HCT116 (cell line): Measurements from ENCODE around the gene LHPP. TPM values are rescaled to one million over a fixed set of nuclear protein-coding genes. Genes with fewer than 3 reads are reported as not detected.

Source experiments
- ATAC-seq: fragments of 200-7000 bp; cut with Tn5 transposase; 2 replicates; pipeline ENCODE4 v1.9.1; 2020; ENCODE audit warnings: mild to moderate bottlenecking, moderate library complexity
- BruUV-seq: library from RNA; stranded (reverse); fragments of 400-500 nt; replicated peaks from 2 replicates; lab custom pipeline; 2021; lab: Mats Ljungman, UMichigan
- CTCF ChIA-PET: fragments of 300-600 bp; sonication (Branson Sonifier 250); formaldehyde crosslinking; loops from one replicate; lab custom pipeline; 2021; ENCODE audit warnings: antibody characterized with exemption; lab: Charles Lee
- POLR2A ChIA-PET: fragments of 300-600, 350-600 bp; sonication (Branson Sonifier 250); formaldehyde crosslinking; loops from one replicate; lab custom pipeline; 2021; ENCODE audit warnings: antibody characterized with exemption; lab: Charles Lee
- RAD21 ChIA-PET, 2 experiments: fragments of 300-600 bp; sonication (Branson Sonifier 250); formaldehyde crosslinking; loops; one replicate each; lab custom pipeline; 2023; ENCODE audit warnings: low total read pairs in 2 of 2; ENCODE audit not compliant: uncharacterized antibody in 2 of 2, unreplicated experiment in 2 of 2, low non-redundant PET in 1 of 2; lab: Charles Lee
- DNase-seq: peaks from one replicate; pipeline ENCODE4 v3.0.0-alpha.2; 2010; ENCODE audit warnings: low read depth, low spot score
- H2AFZ ChIP-seq: fragments of 200-600 bp; shearing (Covaris generic), sonication (generic); 2 replicates; pipeline ENCODE4 v1.6.1; 2017; ENCODE audit warnings: low read depth, mixed run types, mixed read lengths, antibody characterized with exemption, low read length; ENCODE audit not compliant: poor library complexity, severe bottlenecking
- H3K27ac ChIP-seq: 2 replicates; pipeline ENCODE4 v1.5.1; 2012; ENCODE audit warnings: low read depth, low read length
- H3K27me3 ChIP-seq: fragments of 200-600 bp; sonication (generic); 2 replicates; pipeline ENCODE4 v1.6.1; 2016; ENCODE audit warnings: mixed run types, low read length, mixed read lengths; ENCODE audit not compliant: insufficient read depth
- H3K36me3 ChIP-seq, 2 experiments: fragments of 200-500 bp in 1 of 2; fragments of 200-600 bp in 1 of 2; sonication (Bioruptor generic) in 1 of 2; sonication (generic) in 1 of 2; 2 replicates each; pipeline versions ENCODE4 v1.5.1 to v1.6.1; 2014 to 2016; ENCODE audit warnings: low read length in 2 of 2, inconsistent platforms in 1 of 2, mixed read lengths in 1 of 2, mixed run types in 1 of 2; ENCODE audit not compliant: insufficient read depth in 2 of 2, control insufficient read depth in 1 of 2
- H3K4me1 ChIP-seq, 2 experiments: fragments of 200-600 bp in 1 of 2; sonication (generic) in 1 of 2; 2 replicates each; pipeline versions ENCODE4 v1.5.1 to v1.6.1; 2012 to 2017; ENCODE audit warnings: low read length in 2 of 2, inconsistent platforms in 1 of 2, mild to moderate bottlenecking in 1 of 2, mixed read lengths in 1 of 2, mixed run types in 1 of 2, moderate library complexity in 1 of 2; ENCODE audit not compliant: insufficient read depth in 2 of 2, control insufficient read depth in 1 of 2
- H3K4me2 ChIP-seq: fragments of 200-600 bp; sonication (generic); 2 replicates; pipeline ENCODE4 v1.6.1; 2017; ENCODE audit warnings: mixed run types, low read length, mixed read lengths
- H3K4me3 ChIP-seq, 2 experiments: fragments of 200-600 bp in 1 of 2; sonication (generic) in 1 of 2; replicated peaks in 1 of 2; 2 replicates each; pipeline ENCODE4 v1.5.1; 2011 to 2016; ENCODE audit warnings: low read length in 2 of 2, control low read depth in 1 of 2, low read depth in 1 of 2, mild to moderate bottlenecking in 1 of 2, mixed read lengths in 1 of 2, mixed run types in 1 of 2
- H3K79me2 ChIP-seq: fragments of 200-600 bp; sonication (generic); 2 replicates; pipeline ENCODE4 v1.6.1; 2017; ENCODE audit warnings: mild to moderate bottlenecking, mixed run types, low read length, moderate library complexity, mixed read lengths; ENCODE audit not compliant: insufficient read depth
- H3K9ac ChIP-seq: fragments of 200-600 bp; sonication (generic); 2 replicates; pipeline ENCODE4 v1.6.1; 2016; ENCODE audit warnings: low read length, mixed read lengths
- H3K9me2 ChIP-seq: fragments of 200-600 bp; sonication (generic), shearing (Covaris generic); 2 replicates; pipeline ENCODE4 v1.6.1; 2017; ENCODE audit warnings: mixed run types, mild to moderate bottlenecking, moderate library complexity; ENCODE audit not compliant: insufficient read depth
- H3K9me3 ChIP-seq, 2 experiments: fragments of 200-500 bp in 1 of 2; fragments of 200-600 bp in 1 of 2; sonication (Bioruptor generic) in 1 of 2; sonication (generic) in 1 of 2; 2 replicates each; pipeline ENCODE4 v1.6.1; 2014 to 2017; ENCODE audit warnings: low read length in 2 of 2, mixed read lengths in 2 of 2, inconsistent platforms in 1 of 2, low read depth in 1 of 2, mild to moderate bottlenecking in 1 of 2, mixed run types in 1 of 2, moderate library complexity in 1 of 2; ENCODE audit not compliant: control insufficient read depth in 1 of 2, insufficient read depth in 1 of 2
- H4K20me1 ChIP-seq: fragments of 200-600 bp; sonication (generic), shearing (Covaris generic); 2 replicates; pipeline ENCODE4 v1.6.1; 2017; ENCODE audit warnings: mixed run types, mild to moderate bottlenecking, moderate library complexity; ENCODE audit not compliant: insufficient read depth
- EGR1 ChIP-seq: IDR thresholded peaks from 2 replicates; pipeline ENCODE4 v1.6.1; 2012; ENCODE audit warnings: low read depth
- ELF1 ChIP-seq: IDR thresholded peaks from 2 replicates; pipeline ENCODE4 v1.6.1; 2012; ENCODE audit warnings: low read depth, borderline replicate concordance
- EZH2phosphoT487 ChIP-seq: fragments of 200-600 bp; IDR thresholded peaks from 2 replicates; pipeline ENCODE4 v1.6.1; 2018; ENCODE audit warnings: antibody characterized with exemption, borderline replicate concordance
- POLR2A ChIP-seq: IDR thresholded peaks from 2 replicates; pipeline ENCODE4 v1.7.0; 2011; ENCODE audit warnings: borderline replicate concordance; ENCODE audit not compliant: insufficient read depth, insufficient read length; ENCODE audit errors: extremely low read depth
- SIN3A ChIP-seq: IDR thresholded peaks from 2 replicates; pipeline ENCODE4 v1.6.1; 2012; ENCODE audit warnings: low read depth
- SP1 ChIP-seq: IDR thresholded peaks from 2 replicates; pipeline ENCODE4 v1.6.1; 2012; ENCODE audit warnings: low read depth
- SRF ChIP-seq: IDR thresholded peaks from 2 replicates; pipeline ENCODE4 v1.6.1; 2012; ENCODE audit warnings: low read depth
- TCF7L2 ChIP-seq: IDR thresholded peaks from 2 replicates; pipeline ENCODE4 v1.7.0; 2011; ENCODE audit warnings: borderline replicate concordance, inconsistent platforms; ENCODE audit not compliant: insufficient read depth, insufficient read length; ENCODE audit errors: extremely low read depth
- ZFX ChIP-seq: fragments of 450-650 bp; IDR thresholded peaks from 2 replicates; pipeline ENCODE4 v1.6.1; 2017
- ZNF274 ChIP-seq: fragments of 200-500 bp; sonication (Bioruptor generic); IDR thresholded peaks from 2 replicates; pipeline ENCODE4 v1.6.1; 2014; ENCODE audit warnings: mild to moderate bottlenecking, low read depth, low read length, inconsistent platforms
- intact Hi-C: fragments of 100-400 bp; cut with micrococcal nuclease; formaldehyde crosslinking; loops from 2 replicates; pipeline ENCODE4 v1.10.0; 2022
- total RNA-seq: library from RNA; stranded (reverse); gene quantifications from one replicate; pipeline ENCODE4 v1.2.1, GENCODE V29; 2021; ENCODE audit not compliant: unreplicated experiment
- TF ChIP-seq, protein P1 (sequence below): IDR thresholded peaks from 2 replicates; pipeline ENCODE4 v1.6.1; 2012; ENCODE audit warnings: low read depth
- TF ChIP-seq, protein P2 (sequence below), 3 experiments: fragments of 200-600 bp in 1 of 3; sonication (generic) in 1 of 3; IDR thresholded peaks in 2 of 3; conservative IDR thresholded peaks in 1 of 3; 2 replicates each; pipeline ENCODE4 v1.5.1; 2012 to 2017; ENCODE audit warnings: low read depth in 2 of 3, low read length in 2 of 3, antibody characterized with exemption in 1 of 3, borderline replicate concordance in 1 of 3, control low read depth in 1 of 3, mild to moderate bottlenecking in 1 of 3, mixed read lengths in 1 of 3, mixed run types in 1 of 3, moderate library complexity in 1 of 3; ENCODE audit not compliant: insufficient read depth in 1 of 3
- TF ChIP-seq, protein P3 (sequence below): IDR thresholded peaks from 2 replicates; pipeline ENCODE4 v1.6.1; 2011; ENCODE audit warnings: mild to moderate bottlenecking, low read length, moderate library complexity; ENCODE audit not compliant: insufficient replicate concordance; ENCODE audit errors: extremely low read depth

Gene LHPP
- total RNA-seq, 1 experiment from 2014 or later = 45.8 TPM

DNA sequence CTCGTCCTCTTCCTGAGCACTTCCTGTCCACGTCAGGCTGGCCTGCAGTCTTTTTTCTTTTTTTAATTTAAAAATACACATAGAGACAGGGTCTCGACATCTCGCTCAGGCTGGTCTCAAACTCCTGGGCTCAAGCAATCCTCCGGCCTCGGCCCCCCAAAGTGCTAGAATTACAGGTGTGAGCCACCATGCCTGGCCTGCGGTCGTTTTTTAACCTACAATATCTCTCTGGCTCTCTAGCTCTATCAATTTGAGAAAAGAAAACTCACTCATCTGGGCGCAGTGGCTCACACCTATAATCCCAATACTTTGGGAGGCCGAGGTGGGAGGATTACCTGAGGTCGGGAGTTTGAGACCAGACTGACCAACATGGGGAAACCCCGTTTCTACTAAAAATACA is 38.9 kb upstream of the LHPP start:
- DNase-seq (no peak), ATAC-seq (no peak)
- no peaks in the 10 kb centered on the region for H3K9me3 ChIP-seq
- no peak overlapping the region for H2AFZ ChIP-seq
- H3K9me2 ChIP-seq = no peaks in the 10 kb centered on the region
- BruUV-seq = no TSS peak
- ChIA-PET CTCF (no interaction called here), POLR2A (no interaction called here), RAD21 (no interaction called here)
- H3K4me1 ChIP-seq = peaks cover 5 to 10% of the 10 kb centered on the region in 2 experiments; a peak in 3 of 4 replicates
- TF ChIP-seq SIN3A (no peak), TCF7L2 (no peak), ZNF274 (no peak), SP1 (no peak)
- TF ChIP-seq, protein P1, sequence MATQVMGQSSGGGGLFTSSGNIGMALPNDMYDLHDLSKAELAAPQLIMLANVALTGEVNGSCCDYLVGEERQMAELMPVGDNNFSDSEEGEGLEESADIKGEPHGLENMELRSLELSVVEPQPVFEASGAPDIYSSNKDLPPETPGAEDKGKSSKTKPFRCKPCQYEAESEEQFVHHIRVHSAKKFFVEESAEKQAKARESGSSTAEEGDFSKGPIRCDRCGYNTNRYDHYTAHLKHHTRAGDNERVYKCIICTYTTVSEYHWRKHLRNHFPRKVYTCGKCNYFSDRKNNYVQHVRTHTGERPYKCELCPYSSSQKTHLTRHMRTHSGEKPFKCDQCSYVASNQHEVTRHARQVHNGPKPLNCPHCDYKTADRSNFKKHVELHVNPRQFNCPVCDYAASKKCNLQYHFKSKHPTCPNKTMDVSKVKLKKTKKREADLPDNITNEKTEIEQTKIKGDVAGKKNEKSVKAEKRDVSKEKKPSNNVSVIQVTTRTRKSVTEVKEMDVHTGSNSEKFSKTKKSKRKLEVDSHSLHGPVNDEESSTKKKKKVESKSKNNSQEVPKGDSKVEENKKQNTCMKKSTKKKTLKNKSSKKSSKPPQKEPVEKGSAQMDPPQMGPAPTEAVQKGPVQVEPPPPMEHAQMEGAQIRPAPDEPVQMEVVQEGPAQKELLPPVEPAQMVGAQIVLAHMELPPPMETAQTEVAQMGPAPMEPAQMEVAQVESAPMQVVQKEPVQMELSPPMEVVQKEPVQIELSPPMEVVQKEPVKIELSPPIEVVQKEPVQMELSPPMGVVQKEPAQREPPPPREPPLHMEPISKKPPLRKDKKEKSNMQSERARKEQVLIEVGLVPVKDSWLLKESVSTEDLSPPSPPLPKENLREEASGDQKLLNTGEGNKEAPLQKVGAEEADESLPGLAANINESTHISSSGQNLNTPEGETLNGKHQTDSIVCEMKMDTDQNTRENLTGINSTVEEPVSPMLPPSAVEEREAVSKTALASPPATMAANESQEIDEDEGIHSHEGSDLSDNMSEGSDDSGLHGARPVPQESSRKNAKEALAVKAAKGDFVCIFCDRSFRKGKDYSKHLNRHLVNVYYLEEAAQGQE = no peak
- H3K4me3 ChIP-seq = no peak overlapping the region
- H3K27me3 ChIP-seq = no peaks in the 10 kb centered on the region
- no peak overlapping the region for H3K9ac ChIP-seq
- H4K20me1 ChIP-seq = no peaks in the 10 kb centered on the region
- no peak overlapping the region for H3K27ac ChIP-seq
- H3K79me2 ChIP-seq = peaks cover 6% of the 10 kb centered on the region
- no peak overlapping the region for H3K4me2 ChIP-seq
- no peaks in the 10 kb centered on the region for H3K36me3 ChIP-seq
- intact Hi-C loops = no loop called here

DNA sequence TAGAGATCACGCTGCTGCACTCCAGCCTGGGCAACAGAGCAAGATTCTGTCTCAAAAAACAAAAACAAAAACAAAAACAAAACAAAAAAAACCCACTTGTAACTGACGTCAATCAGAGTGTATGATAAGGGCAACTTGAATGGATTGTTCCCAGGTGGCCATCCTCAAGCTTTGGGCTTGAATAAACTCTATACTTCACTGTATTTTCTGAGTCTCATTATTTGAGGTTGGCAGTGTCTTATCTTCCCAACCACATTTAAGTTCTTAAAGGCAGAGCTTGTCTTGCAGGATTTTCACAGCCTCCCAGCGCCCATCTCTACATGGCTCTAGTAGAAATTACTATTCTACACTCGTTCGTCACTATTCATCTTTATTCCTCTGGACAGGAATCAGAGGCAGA is 37.8 kb upstream of the LHPP start:
- no peaks in the 10 kb centered on the region for H3K27me3 ChIP-seq
- H3K79me2 ChIP-seq = no peaks in the 10 kb centered on the region
- H3K4me2 ChIP-seq = no peak overlapping the region
- BruUV-seq = no TSS peak
- peaks cover 5 to 7% of the 10 kb centered on the region in 2 experiments; a peak in 3 of 4 replicates for H3K4me1 ChIP-seq
- DNase-seq (no peak), ATAC-seq (no peak)
- no peaks in the 10 kb centered on the region for H3K9me2 ChIP-seq
- RAD21 ChIA-PET = no interaction called here
- CTCF ChIA-PET = interaction anchor here (1.1 to 1.5 kb wide), 2 partner anchors 20 to 35 kb away, joined by 3 to 5 read pairs; no protein-coding TSS in a partner anchor
- H4K20me1 ChIP-seq = no peaks in the 10 kb centered on the region
- H3K9me3 ChIP-seq = no peaks in the 10 kb centered on the region
- intact Hi-C loops = no loop called here
- H3K27ac ChIP-seq = no peak overlapping the region
- H3K4me3 ChIP-seq = no peak overlapping the region
- H3K9ac ChIP-seq = no peak overlapping the region
- POLR2A ChIA-PET = no interaction called here
- H3K36me3 ChIP-seq = no peaks in the 10 kb centered on the region
- no peak overlapping the region for H2AFZ ChIP-seq
- TF ChIP-seq POLR2A = no peak
- TF ChIP-seq ZFX = no peak
- TF ChIP-seq EGR1 = no peak
- TF ChIP-seq SRF = no peak
- no peak for TF ChIP-seq SIN3A
- TF ChIP-seq, protein P2, sequence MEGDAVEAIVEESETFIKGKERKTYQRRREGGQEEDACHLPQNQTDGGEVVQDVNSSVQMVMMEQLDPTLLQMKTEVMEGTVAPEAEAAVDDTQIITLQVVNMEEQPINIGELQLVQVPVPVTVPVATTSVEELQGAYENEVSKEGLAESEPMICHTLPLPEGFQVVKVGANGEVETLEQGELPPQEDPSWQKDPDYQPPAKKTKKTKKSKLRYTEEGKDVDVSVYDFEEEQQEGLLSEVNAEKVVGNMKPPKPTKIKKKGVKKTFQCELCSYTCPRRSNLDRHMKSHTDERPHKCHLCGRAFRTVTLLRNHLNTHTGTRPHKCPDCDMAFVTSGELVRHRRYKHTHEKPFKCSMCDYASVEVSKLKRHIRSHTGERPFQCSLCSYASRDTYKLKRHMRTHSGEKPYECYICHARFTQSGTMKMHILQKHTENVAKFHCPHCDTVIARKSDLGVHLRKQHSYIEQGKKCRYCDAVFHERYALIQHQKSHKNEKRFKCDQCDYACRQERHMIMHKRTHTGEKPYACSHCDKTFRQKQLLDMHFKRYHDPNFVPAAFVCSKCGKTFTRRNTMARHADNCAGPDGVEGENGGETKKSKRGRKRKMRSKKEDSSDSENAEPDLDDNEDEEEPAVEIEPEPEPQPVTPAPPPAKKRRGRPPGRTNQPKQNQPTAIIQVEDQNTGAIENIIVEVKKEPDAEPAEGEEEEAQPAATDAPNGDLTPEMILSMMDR (IDR thresholded peaks at IDR 0.05 in 2 of 3, conservative IDR thresholded peaks at IDR 0.05 in 1 of 3; ENCODE audit: borderline replicate concordance in 1 of 3, insufficient read depth in 1 of 3, low read depth in 2 of 3, low read length in 2 of 3) = no peak
- TF ChIP-seq ELF1 = no peak
- TF ChIP-seq, protein P3, sequence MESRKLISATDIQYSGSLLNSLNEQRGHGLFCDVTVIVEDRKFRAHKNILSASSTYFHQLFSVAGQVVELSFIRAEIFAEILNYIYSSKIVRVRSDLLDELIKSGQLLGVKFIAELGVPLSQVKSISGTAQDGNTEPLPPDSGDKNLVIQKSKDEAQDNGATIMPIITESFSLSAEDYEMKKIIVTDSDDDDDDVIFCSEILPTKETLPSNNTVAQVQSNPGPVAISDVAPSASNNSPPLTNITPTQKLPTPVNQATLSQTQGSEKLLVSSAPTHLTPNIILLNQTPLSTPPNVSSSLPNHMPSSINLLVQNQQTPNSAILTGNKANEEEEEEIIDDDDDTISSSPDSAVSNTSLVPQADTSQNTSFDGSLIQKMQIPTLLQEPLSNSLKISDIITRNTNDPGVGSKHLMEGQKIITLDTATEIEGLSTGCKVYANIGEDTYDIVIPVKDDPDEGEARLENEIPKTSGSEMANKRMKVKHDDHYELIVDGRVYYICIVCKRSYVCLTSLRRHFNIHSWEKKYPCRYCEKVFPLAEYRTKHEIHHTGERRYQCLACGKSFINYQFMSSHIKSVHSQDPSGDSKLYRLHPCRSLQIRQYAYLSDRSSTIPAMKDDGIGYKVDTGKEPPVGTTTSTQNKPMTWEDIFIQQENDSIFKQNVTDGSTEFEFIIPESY = no peak
- TF ChIP-seq ZNF274 = no peak
- no peak for TF ChIP-seq EZH2phosphoT487
